C4-2B (cell line): ENCODE measurements around the gene RRP9.

Experiments
- H3K27ac ChIP-seq: fragments of 450-650 bp; 2 replicates; pipeline ENCODE4 v1.5.1; 2017
- ZFX ChIP-seq: fragments of 450-650 bp; IDR thresholded peaks from 2 replicates; pipeline ENCODE4 v1.6.1; 2017
- TF ChIP-seq, protein P1 (sequence below): fragments of 450-650 bp; conservative IDR thresholded peaks from 2 replicates; pipeline ENCODE4 v1.5.1; 2017; ENCODE audit warnings: mild to moderate bottlenecking

RRP9 gene

DNA sequence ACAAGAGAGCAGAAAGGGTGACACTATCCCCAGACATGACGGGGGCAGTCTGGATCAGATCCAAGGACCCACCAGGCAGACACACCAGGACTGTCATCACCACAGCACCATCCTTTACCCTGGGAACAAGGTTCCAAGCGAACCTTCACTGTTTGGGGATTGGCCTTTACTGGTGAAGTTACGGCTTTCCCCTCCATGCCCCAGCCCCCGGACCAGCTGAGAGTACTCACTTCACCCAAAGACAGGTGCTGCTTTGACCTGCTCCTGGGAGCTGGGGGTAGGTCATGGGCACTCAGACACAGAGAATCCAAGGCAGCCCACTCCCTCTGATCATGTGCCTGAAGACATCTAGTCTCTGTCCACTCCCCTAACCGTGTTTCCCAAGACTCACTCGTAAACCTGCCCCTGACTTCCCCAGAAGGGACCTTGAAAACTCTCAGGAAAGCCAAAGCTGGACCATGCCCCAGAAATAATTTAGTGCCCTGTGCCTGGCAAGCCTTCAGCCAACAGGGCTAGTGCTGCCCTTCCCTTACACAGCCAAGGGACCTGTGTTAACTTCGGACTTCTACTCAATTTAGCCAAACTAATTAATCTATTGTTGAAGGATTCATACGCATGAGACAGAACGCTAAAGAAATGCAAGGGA is 2.8 kb downstream of the RRP9 start:
- no peak for TF ChIP-seq ZFX
- TF ChIP-seq, protein P1, sequence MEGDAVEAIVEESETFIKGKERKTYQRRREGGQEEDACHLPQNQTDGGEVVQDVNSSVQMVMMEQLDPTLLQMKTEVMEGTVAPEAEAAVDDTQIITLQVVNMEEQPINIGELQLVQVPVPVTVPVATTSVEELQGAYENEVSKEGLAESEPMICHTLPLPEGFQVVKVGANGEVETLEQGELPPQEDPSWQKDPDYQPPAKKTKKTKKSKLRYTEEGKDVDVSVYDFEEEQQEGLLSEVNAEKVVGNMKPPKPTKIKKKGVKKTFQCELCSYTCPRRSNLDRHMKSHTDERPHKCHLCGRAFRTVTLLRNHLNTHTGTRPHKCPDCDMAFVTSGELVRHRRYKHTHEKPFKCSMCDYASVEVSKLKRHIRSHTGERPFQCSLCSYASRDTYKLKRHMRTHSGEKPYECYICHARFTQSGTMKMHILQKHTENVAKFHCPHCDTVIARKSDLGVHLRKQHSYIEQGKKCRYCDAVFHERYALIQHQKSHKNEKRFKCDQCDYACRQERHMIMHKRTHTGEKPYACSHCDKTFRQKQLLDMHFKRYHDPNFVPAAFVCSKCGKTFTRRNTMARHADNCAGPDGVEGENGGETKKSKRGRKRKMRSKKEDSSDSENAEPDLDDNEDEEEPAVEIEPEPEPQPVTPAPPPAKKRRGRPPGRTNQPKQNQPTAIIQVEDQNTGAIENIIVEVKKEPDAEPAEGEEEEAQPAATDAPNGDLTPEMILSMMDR, result no peak
- no peak overlapping the region for H3K27ac ChIP-seq

DNA sequence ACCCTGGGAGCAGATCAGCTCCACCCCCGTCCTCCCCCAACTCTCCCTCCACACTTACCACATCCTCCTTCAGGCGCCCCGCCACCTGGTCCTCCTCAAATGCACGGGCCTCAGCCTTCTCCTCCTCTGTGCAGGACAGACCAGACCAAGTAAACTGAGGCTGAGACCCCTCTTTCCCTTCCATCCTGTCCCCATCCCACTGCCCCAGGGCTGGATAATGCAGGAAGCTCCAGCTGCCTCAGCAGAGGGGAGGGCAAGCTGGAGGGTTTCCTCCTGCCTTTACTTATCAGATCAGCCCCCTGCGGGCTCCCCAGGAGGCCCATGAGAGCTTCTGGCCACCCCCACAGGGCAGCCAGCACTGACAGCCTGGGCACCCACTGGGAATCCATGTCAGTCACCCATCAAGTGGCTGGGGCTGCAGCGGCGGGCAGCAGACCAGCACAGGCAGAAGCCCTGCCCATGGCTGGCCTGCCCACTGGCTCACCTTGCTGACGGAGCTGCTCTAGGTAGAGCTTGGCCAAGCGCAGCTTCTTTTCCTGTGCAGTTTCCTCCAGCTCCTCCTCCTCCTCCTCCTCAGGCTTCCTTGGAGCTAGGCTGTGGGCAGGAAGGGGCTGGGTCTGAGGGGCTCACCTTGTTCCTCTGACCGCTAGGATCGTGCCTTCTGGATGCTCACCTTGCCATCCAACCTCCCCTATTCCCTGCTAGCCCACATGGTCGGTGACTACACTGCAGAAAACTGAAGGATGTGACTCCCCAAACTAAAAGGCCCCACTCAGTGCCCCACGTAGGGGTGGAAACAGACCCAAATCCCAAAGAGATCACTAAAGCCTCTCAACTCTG is 3.9 kb downstream of the RRP9 start:
- TF ChIP-seq, protein P1, result no peak
- no peak for TF ChIP-seq ZFX
- no peak overlapping the region for H3K27ac ChIP-seq

DNA sequence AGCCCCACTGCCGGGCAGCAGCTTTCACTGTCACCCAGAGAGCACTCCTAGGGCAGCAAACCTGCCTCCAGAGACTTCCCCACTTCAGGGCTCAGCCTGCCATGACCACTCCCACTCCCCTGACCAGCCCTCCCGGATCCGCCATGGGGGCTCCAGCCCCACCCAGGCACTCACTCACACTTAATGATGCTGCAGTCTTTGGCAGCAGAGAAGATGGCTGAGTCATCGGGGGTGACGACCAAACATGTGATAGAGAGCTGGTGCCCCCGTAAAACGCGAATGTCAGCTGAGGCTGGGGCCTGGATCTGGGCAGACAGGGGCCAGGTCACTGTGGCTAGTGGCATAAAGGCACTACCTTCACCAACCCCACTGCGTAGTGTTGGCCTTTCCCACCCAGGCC is 4.7 kb downstream of the RRP9 start:
- no peak overlapping the region for H3K27ac ChIP-seq
- no peak for TF ChIP-seq ZFX
- TF ChIP-seq, protein P1, result no peak

DNA sequence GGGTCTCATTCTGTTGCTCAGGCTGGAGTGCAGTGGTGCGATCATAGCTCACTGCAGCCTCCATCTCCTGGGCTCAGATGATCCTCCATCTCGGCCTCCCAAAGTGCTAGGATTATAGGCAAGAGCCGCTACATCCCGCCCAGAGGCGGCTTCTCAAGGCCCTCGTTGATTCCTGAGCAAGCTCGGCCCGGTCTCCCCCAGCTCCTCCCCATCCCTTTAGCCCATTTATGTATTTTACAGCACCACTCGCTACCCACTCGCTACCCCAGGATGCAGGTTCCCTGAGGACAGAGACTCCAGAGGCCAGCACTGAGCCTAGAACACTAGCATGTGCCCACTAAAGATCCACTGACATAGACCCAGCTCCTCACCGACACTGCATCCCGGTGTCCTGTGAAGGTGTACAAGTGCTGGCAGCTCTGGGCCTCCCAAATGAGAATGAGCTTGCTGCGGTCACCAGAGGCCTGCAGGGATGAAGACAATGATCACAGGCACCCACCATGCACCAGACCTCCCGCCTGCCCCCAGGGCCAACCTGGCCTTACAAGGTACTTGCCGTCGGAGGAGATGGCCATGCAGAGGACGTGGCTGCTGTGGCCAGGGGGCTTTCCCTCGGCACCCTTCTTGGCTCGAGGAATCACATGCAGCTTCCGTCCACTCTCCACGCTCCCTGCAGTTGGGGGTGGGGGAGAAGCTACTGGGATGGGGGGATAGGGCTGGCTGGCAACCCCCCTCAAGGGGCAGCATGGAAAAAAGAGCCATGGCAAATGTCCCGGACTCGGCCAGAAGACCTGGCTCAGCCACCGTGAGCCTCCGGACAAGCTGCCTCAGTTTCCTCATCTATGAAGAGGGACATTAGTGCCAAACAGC is 5.6 kb downstream of the RRP9 start:
- H3K27ac ChIP-seq, result no peak overlapping the region
- no peak for TF ChIP-seq ZFX
- TF ChIP-seq, protein P1, result no peak

- TF ChIP-seq, protein P1, result no peak
- no peak for TF ChIP-seq ZFX
- no peak overlapping the region for H3K27ac ChIP-seq
Observed at GRCh38 chr3:51934991-51935885, 6.5 kb downstream of the RRP9 start.

- no peak overlapping the region for H3K27ac ChIP-seq
- TF ChIP-seq ZFX, result no peak
- TF ChIP-seq, protein P1, result no peak
Observed at GRCh38 chr3:51934139-51934850, 7.4 kb downstream of the RRP9 start.
